HG02623 (cell line): ENCODE results near the gene EXOSC10.
"Not testable (repeated sequence)": the region's sequence is repeated elsewhere in the genome, so short reads cannot be mapped to it uniquely, and the experiment has no call there.

Source experiments
- ATAC-seq: cut with Tn5 transposase; IDR thresholded peaks from one replicate; pipeline ENCODE4 v1.9.1; 2021; ENCODE audit warnings: moderate library complexity; ENCODE audit not compliant: unreplicated experiment

Gene EXOSC10

GRCh38 chr1:11109047-11109760, 9.5 kb upstream of the EXOSC10 start:
- no peak for ATAC-seq

- no peak for ATAC-seq
Observed at GRCh38 chr1:11107599-11107998, 7.9 kb upstream of the EXOSC10 start.

DNA sequence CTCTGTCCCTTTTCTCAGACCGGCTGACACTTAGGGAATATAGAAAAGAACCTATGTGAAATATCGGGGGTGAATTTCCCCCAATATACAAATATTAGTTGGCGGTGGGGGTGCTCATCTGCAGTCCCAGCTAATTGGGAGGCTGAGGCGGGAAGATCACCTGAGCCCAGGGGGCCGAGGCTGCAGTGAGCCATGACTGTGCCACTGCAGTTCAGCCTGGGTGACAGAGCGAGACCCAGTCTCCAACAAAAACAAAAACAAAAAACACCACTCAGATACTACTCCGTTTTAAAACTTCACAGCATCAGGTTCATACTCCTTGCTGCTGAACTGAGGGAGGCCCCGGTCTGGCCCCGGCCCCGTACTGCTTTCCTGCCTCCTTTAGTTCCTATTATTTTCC, 5.9 kb upstream of the EXOSC10 start:
- ATAC-seq, result no peak

- ATAC-seq, result no peak
Observed at GRCh38 chr1:11101347-11101746, 1.7 kb upstream of the EXOSC10 start.

DNA sequence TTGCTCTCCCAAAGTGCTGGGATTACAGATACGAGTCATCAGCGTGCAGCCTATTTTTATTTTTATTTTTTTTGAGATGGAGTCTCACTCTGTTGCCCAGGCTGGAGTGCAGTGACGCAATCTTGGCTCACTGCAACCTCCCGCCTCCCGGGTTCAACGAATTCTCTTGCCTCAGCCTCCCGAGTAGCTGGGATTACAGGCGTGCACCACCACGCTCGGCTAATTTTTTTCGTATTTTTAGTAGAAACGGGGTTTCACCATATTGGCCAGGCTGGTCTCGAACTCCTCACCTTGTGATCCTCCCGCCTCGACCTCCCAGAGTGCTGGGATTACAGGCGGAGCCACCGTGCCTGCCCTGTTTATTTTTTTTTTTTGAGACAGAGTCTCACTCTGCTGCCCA, 1.1 kb upstream of the EXOSC10 start:
- ATAC-seq, result not testable (repeated sequence)

DNA sequence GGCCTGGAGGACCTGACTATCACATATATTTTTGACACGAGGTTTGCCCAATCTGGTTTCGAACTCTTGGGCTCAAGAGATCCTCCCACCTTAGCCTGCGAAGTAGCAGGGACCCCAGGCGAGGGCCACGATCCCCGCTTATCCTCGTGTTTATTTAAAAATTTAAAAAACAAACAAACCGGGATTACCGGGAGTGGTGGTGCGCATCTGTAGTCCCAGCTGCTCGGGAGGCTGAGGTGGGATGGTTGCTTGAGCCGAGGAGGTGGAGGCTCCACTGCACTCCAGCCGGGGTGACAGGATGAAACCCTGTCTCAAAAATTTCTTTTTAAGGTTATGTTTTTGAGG, 452 bp upstream of the EXOSC10 start:
- no peak for ATAC-seq

DNA sequence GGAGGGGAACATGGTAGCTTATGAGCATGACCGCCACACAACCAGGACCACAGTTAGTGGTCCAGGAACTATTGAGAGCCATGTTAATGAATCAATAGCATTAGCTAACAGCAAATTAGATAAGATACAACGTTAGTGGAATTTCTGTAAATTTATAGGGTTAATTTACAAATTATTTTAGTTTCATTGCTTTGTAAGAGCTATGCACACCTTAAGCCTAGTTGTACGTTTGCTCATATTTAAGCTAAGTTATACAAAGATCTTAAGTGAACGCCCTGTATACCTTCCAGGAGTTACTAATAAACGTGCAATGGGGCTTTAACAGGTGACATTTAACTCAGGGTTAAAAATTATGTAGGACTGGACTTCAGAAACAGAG, 749 bp downstream of the EXOSC10 start:
- no peak for ATAC-seq

- ATAC-seq, result not testable (repeated sequence)
Observed at GRCh38 chr1:11083784-11084183, 15.9 kb downstream of the EXOSC10 start.

DNA sequence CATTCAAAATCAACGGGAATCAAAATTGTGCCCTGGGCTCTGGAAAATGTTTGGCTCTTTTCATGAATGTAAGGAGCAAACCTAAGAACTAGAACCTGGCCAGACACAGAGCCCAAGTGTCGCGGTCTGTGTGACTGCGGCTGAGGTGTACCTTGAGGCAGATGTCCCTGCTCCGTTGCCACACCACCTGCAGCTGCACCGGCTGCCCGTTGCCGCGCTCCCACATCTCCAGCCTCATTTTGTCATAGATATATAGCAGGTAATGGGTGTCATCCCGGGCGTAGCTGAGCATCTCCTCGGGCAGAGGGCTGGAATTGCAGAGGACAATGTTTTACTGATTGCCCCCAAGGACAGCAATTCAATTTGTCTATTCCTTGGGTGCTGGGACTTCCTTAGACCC, 18.7 kb downstream of the EXOSC10 start:
- no peak for ATAC-seq

DNA sequence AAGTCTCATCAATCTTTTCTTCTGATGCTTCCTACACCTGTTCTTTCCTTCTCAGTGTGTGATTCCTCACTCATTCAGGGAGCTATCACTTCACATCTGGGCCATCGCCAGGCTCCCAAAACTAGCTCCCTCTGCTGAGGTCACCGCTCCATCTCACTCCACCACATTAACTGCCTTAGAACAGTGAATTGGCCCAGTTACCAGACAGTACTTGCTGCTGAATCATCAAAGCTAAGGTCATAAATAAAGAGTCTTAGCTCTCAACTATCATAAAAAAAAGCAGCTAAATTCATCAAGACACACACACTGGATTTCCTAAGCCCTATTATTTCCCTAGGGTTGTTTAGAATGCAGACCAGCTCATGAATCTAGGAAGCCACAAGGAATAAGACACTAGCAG, 21.0 kb downstream of the EXOSC10 start:
- ATAC-seq, result no peak

DNA sequence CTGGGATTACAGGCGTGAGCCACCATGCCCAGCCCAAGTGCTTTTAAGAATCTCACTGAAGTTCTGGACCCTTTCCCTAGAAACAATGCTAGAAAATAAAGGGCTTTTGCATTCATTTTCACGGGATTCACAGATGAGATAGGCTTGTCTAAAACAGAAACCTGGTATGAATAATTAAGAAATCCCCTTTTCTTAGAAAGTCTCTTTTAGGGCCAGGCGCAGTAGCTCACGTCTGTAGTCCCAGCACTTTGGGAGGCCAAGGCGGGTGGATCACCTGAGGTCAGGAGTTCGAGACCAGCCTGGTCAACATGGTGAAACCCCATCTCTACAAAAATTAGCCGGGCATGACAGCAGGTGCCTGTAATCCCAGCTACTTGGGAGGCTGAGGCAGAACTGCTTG, 26.3 kb downstream of the EXOSC10 start:
- ATAC-seq, result not testable (repeated sequence)

- ATAC-seq, result no peak
Observed at GRCh38 chr1:11072216-11072917, 27.3 kb downstream of the EXOSC10 start.

GRCh38 chr1:11071463-11072215, 28.0 kb downstream of the EXOSC10 start:
- ATAC-seq, result no peak

- no peak for ATAC-seq
Observed at GRCh38 chr1:11070876-11071275, 28.8 kb downstream of the EXOSC10 start.

GRCh38 chr1:11068600-11069473, 30.8 kb downstream of the EXOSC10 start:
- no peak for ATAC-seq

GRCh38 chr1:11067716-11068599, 31.7 kb downstream of the EXOSC10 start:
- ATAC-seq, result no peak

- no peak for ATAC-seq
Observed at GRCh38 chr1:11065796-11066195, 33.9 kb downstream of the EXOSC10 start.

GRCh38 chr1:11064942-11065341, 34.7 kb downstream of the EXOSC10 start:
- ATAC-seq, result no peak

GRCh38 chr1:11063937-11064537, 35.6 kb downstream of the EXOSC10 start:
- not testable (repeated sequence) for ATAC-seq

GRCh38 chr1:11062965-11063401, 36.7 kb downstream of the EXOSC10 start:
- ATAC-seq, result no peak
